Endothelial cell of umbilical vein (primary cell): ENCODE data around the gene REM2. TPM values are rescaled to one million over a fixed set of nuclear protein-coding genes. Genes with fewer than 3 reads are reported as not detected.

Source experiments
- BruUV-seq: library from RNA; stranded (reverse); fragments of 400-500 nt; replicated peaks from 2 replicates; lab custom pipeline; 2021; lab: Mats Ljungman, UMichigan
- CTCF ChIA-PET: fragments of 300-600, 350-600 bp; sonication (Branson Sonifier 250); formaldehyde crosslinking; loops from one replicate; lab custom pipeline; 2021; ENCODE audit warnings: antibody characterized with exemption, inconsistent platforms; lab: Charles Lee
- POLR2A ChIA-PET: fragments of 300-600, 350-600 bp; sonication (Branson Sonifier 250); formaldehyde crosslinking; loops from one replicate; lab custom pipeline; 2021; ENCODE audit warnings: antibody characterized with exemption, inconsistent platforms; lab: Charles Lee
- DNase-seq: peaks from one replicate; pipeline ENCODE4 v3.0.0-alpha.2; 2011; ENCODE audit warnings: low read depth, low spot score
- FAIRE-seq: peaks from 2 replicates; lab custom pipeline; 2011; peaks lifted over from hg19 to GRCh38; lab: Jason Lieb, UNC
- H2AFZ ChIP-seq: 2 replicates; pipeline ENCODE4 v1.6.0; 2012; ENCODE audit warnings: low read depth, low read length, control low read depth, inconsistent platforms
- H3K27ac ChIP-seq: 2 replicates; pipeline ENCODE4 v1.5.1; 2011; ENCODE audit warnings: low read depth, mild to moderate bottlenecking, control low read depth, low read length, moderate library complexity; ENCODE audit not compliant: insufficient read depth
- H3K27me3 ChIP-seq, 2 experiments: 2 replicates each; pipeline versions ENCODE4 v1.6.0 to v1.6.1; 2011; ENCODE audit warnings: low read length in 2 of 2, mixed read lengths in 1 of 2; ENCODE audit not compliant: control insufficient read depth in 2 of 2, insufficient read depth in 2 of 2
- H3K36me3 ChIP-seq, 2 experiments: 2 replicates in 1 of 2; 3 replicates in 1 of 2; pipeline ENCODE4 v1.5.1; 2011; ENCODE audit warnings: low read length in 2 of 2, mild to moderate bottlenecking in 1 of 2, moderate library complexity in 1 of 2; ENCODE audit not compliant: control insufficient read depth in 2 of 2, insufficient read depth in 2 of 2; ENCODE audit errors: extremely low read depth in 1 of 2
- H3K4me1 ChIP-seq: 3 replicates; pipeline ENCODE4 v1.5.1; 2011; ENCODE audit warnings: mild to moderate bottlenecking, low read length; ENCODE audit not compliant: control insufficient read depth, insufficient read depth; ENCODE audit errors: extremely low read depth
- H3K4me2 ChIP-seq: 2 replicates; pipeline ENCODE4 v1.6.1; 2011; ENCODE audit warnings: low read length, control low read depth, mixed read lengths; ENCODE audit not compliant: insufficient read depth
- H3K4me3 ChIP-seq, 3 experiments: fragments of 200-600 bp in 1 of 3; sonication (generic), shearing (Covaris generic) in 1 of 3; replicated peaks in 1 of 3; 2 replicates each; pipeline ENCODE4 v1.5.1; 2011 to 2016; ENCODE audit warnings: control low read depth in 3 of 3, low read length in 3 of 3, mild to moderate bottlenecking in 2 of 3, inconsistent platforms in 1 of 3, low read depth in 1 of 3, moderate library complexity in 1 of 3; ENCODE audit not compliant: insufficient read depth in 1 of 3
- H3K79me2 ChIP-seq: 2 replicates; pipeline ENCODE4 v1.6.0; 2012; ENCODE audit warnings: low read length, inconsistent platforms; ENCODE audit not compliant: control insufficient read depth, insufficient read depth
- H3K9ac ChIP-seq: replicated peaks from 2 replicates; pipeline ENCODE3; 2011; ENCODE audit warnings: low read length, control low read depth; ENCODE audit not compliant: insufficient read depth; ENCODE audit errors: extremely low read depth
- H3K9me1 ChIP-seq: replicated peaks from 3 replicates; pipeline ENCODE4 v1.6.0; 2011; ENCODE audit warnings: mild to moderate bottlenecking, low read length; ENCODE audit not compliant: control insufficient read depth, insufficient read depth; ENCODE audit errors: extremely low read depth
- H3K9me3 ChIP-seq: replicated peaks from 2 replicates; pipeline ENCODE4 v1.5.1; 2012; ENCODE audit warnings: low read length, inconsistent platforms; ENCODE audit not compliant: control insufficient read depth, insufficient read depth
- H4K20me1 ChIP-seq: replicated peaks from 2 replicates; pipeline ENCODE3; 2011; ENCODE audit warnings: mild to moderate bottlenecking, low read length; ENCODE audit not compliant: control insufficient read depth, insufficient read depth; ENCODE audit errors: extremely low read depth
- CTCF ChIP-seq, 2 donors: IDR thresholded peaks; 1 replicate in 1 of 2; 2 replicates in 1 of 2; pipeline ENCODE4 v1.5.1; 2011; ENCODE audit warnings: low read length in 2 of 2, mild to moderate bottlenecking in 2 of 2, moderate library complexity in 2 of 2, control low read depth in 1 of 2, inconsistent platforms in 1 of 2, low read depth in 1 of 2; ENCODE audit not compliant: insufficient read depth in 1 of 2; ENCODE audit errors: extremely low read depth in 1 of 2
- EZH2 ChIP-seq: IDR thresholded peaks from 2 replicates; pipeline ENCODE4 v1.6.1; 2012; ENCODE audit warnings: borderline replicate concordance, low read depth, mild to moderate bottlenecking, moderate library complexity, low read length, inconsistent platforms; ENCODE audit not compliant: severe bottlenecking
- GATA2 ChIP-seq: IDR thresholded peaks from 2 replicates; pipeline ENCODE4 v1.7.0; 2011; ENCODE audit warnings: low read depth, mild to moderate bottlenecking, moderate library complexity, mixed read lengths, low read length; ENCODE audit not compliant: insufficient read length, insufficient read depth
- MAX ChIP-seq: IDR thresholded peaks from 2 replicates; pipeline ENCODE4 v1.6.1; 2011; ENCODE audit not compliant: insufficient read depth, insufficient read length
- MYC ChIP-seq: IDR thresholded peaks from one replicate; pipeline ENCODE4 v1.6.1; 2011; ENCODE audit warnings: mild to moderate bottlenecking, low read depth, low read length
- POLR2A ChIP-seq: IDR thresholded peaks from 2 replicates; pipeline ENCODE4 v1.6.1; 2012; ENCODE audit warnings: low read depth, mild to moderate bottlenecking, control low read depth, low read length
- POLR2AphosphoS5 ChIP-seq: IDR thresholded peaks from 2 replicates; pipeline ENCODE4 v1.6.1; 2012; ENCODE audit warnings: low read depth, mild to moderate bottlenecking, control low read depth, low read length, moderate library complexity; ENCODE audit not compliant: insufficient read depth
- dilution Hi-C: fragments of 300-500 bp; cut with MboI; formaldehyde crosslinking; loops from one replicate; pipeline ENCODE4 v1.15.0; 2019; ENCODE audit warnings: low sequenced_read_pairs; ENCODE audit not compliant: extremely low pct_ligation_motif_present
- intact Hi-C: fragments of 100-400 bp; cut with micrococcal nuclease; formaldehyde crosslinking; loops from one replicate; pipeline ENCODE4 v1.10.0; 2022
- polyA plus RNA-seq, 4 experiments: library from polyadenylated mRNA; depleted of rRNA in 3 of 4; stranded (reverse) in 3 of 4; unstranded in 1 of 4; fragments of >200 nt; gene quantifications; 2 replicates each; pipeline versions ENCODE4 v1.2.1 to v1.2.3, GENCODE V29; 2011 to 2012; ENCODE audit warnings: missing spikeins in 1 of 4
- total RNA-seq: library from RNA; stranded (reverse); gene quantifications from 2 replicates; pipeline ENCODE4 v1.2.3, GENCODE V29; 2021

Gene REM2
- total and polyA plus RNA-seq, 2 donors (not counting 3 experiments of a cell fraction or from before 2014, with no cell fraction given): 0.33 TPM; not detected in 1

- DNase-seq: no peak
- FAIRE-seq: no peak
- Histone ChIP-seq H3K4me1 (no peaks in the 10 kb centered on the region), H3K9ac (no peak overlapping the region), H3K79me2 (no peaks in the 10 kb centered on the region), H3K27me3 (no peaks in the 10 kb centered on the region), H3K9me3 (no peaks in the 10 kb centered on the region), H3K27ac (no peak overlapping the region), H2AFZ (no peak overlapping the region), H4K20me1 (no peaks in the 10 kb centered on the region), H3K4me2 (no peak overlapping the region), H3K4me3 (no peak overlapping the region), H3K36me3 (peaks cover 32 to 44% of the 10 kb centered on the region in 2 experiments), H3K9me1 (no peaks in the 10 kb centered on the region)
- dilution Hi-C loops: no loop called here
- TF ChIP-seq MYC: no peak
- no peak for TF ChIP-seq MAX
- TF ChIP-seq POLR2A: no peak
- TF ChIP-seq EZH2: no peak
- no peak for TF ChIP-seq GATA2
- no peak for TF ChIP-seq CTCF (IDR thresholded peaks at IDR 0.05; ENCODE audit: extremely low read depth in 1 of 2, insufficient read depth in 1 of 2, low read depth in 1 of 2, low read length in 2 of 2)
- TF ChIP-seq POLR2AphosphoS5: no peak
- ChIA-PET CTCF (interaction anchor here (0.7 to 5.1 kb wide), 3 partner anchors 17 to 251 kb away, joined by 3 to 80 read pairs (median 3); partner anchors contain the start of gene REM2), POLR2A (interaction anchor here (0.7 kb wide), 1 partner anchor 403 kb away, joined by 3 read pairs; no protein-coding TSS in a partner anchor)
- intact Hi-C loops: no loop called here
- BruUV-seq: no TSS peak
Observed at GRCh38 chr14:22903742-22904087, 20.7 kb downstream of the REM2 start.
